OCI-LY3 (cell line): ENCODE results near the gene ARMC12.

Source experiments
- H2AFZ ChIP-seq: fragments of 200-600, 300-600 bp; shearing (Covaris generic); 2 replicates; pipeline ENCODE4 v1.6.0; 2014; ENCODE audit warnings: antibody characterized with exemption, low read depth, low read length
- H3K27ac ChIP-seq: fragments of 200-600, 300-600 bp; sonication (generic); 2 replicates; pipeline ENCODE4 v1.5.1; 2014; ENCODE audit warnings: mild to moderate bottlenecking, low read length, moderate library complexity, mixed read lengths
- H3K27me3 ChIP-seq: fragments of 200-600, 300-600 bp; sonication (generic); 2 replicates; pipeline ENCODE4 v1.6.1; 2014; ENCODE audit warnings: low read depth, low read length, mixed read lengths
- H3K36me3 ChIP-seq: fragments of 200-600, 300-600 bp; sonication (generic); replicated peaks from 2 replicates; pipeline ENCODE3; 2014; ENCODE audit warnings: low read depth, low read length, mixed read lengths
- H3K4me1 ChIP-seq: fragments of 300-600, 200-600 bp; sonication (generic); 2 replicates; pipeline ENCODE4 v1.6.1; 2014; ENCODE audit warnings: low read length, mixed read lengths
- H3K4me2 ChIP-seq: fragments of 200-600, 300-600 bp; sonication (generic); 2 replicates; pipeline ENCODE4 v1.6.1; 2014; ENCODE audit warnings: low read length, mixed read lengths
- H3K4me3 ChIP-seq: fragments of 300-600, 200-600 bp; sonication (generic); 2 replicates; pipeline ENCODE4 v1.5.1; 2014; ENCODE audit warnings: antibody characterized with exemption, mild to moderate bottlenecking, low read length, moderate library complexity
- H3K79me2 ChIP-seq: fragments of 300-600, 200-600 bp; shearing (Covaris generic); 2 replicates; pipeline ENCODE4 v1.6.1; 2014; ENCODE audit warnings: mild to moderate bottlenecking, low read length, mixed read lengths
- H3K9ac ChIP-seq: fragments of 300-600, 200-600 bp; shearing (Covaris generic); 2 replicates; pipeline ENCODE4 v1.6.0; 2014; ENCODE audit warnings: mild to moderate bottlenecking, low read length, moderate library complexity
- H3K9me3 ChIP-seq: fragments of 200-600, 300-600 bp; shearing (Covaris generic); 2 replicates; pipeline ENCODE4 v1.6.1; 2014; ENCODE audit warnings: low read length, mixed read lengths; ENCODE audit not compliant: insufficient read depth
- H4K20me1 ChIP-seq: fragments of 200-600, 300-600 bp; sonication (generic); 2 replicates; pipeline ENCODE4 v1.6.1; 2016; ENCODE audit warnings: low read length, mixed read lengths; ENCODE audit not compliant: insufficient read depth
- EZH2phosphoT487 ChIP-seq: fragments of 200-600 bp; shearing (Covaris generic); IDR thresholded peaks from 2 replicates; pipeline ENCODE4 v1.6.1; 2018; ENCODE audit warnings: antibody characterized with exemption, mixed run types, low read depth
- TF ChIP-seq, protein P1 (sequence below): fragments of 200-600, 300-600 bp; sonication (generic); IDR thresholded peaks from 2 replicates; pipeline ENCODE4 v1.5.1; 2014; ENCODE audit warnings: antibody characterized with exemption, low read length, low read depth

Gene ARMC12

DNA sequence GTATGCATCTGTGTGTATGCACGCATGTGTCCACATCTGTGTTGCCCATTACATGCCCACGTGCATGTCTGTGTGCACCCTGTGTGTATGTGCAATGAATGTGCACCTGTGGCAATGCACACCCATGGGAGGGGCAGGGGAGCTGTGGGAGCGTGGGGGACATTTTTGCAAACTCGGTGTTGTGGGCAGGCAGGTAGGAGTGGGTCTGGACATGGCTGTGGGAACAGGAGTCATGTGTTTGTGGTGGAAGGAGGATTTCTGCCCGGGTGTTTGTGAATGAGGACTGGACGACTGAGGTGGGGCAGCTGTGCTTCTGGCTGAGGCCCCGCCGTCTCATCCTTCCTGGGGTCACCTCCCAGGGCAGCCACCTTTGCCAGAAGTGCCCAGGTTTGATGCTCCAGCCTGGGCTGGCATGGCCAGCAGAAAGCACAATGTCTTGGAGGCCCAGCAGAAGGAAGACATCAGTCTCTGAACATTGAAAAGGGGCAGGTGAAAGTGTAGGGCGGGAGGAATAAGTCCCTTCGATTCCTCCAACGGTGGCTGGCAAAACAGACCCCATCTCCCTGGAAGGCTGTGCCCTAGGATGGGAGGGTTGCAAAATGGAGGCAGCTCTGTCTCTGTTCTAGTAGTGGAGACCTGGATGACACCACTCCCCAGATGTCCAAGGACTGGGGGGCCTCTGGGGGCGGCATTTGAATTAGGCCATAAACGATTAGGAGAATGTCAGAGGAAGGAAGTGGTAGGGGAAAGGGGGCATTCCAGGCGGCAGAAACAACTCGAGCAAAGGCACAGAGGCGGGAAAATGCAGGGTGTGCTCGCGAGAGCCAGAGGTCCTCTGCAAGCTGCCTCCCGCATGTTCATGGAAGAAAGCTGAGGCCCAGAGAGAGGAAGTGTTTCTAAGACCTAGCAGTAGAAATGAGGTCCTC, 19.1 kb upstream of the ARMC12 start:
- no peak for TF ChIP-seq EZH2phosphoT487
- TF ChIP-seq, protein P1, sequence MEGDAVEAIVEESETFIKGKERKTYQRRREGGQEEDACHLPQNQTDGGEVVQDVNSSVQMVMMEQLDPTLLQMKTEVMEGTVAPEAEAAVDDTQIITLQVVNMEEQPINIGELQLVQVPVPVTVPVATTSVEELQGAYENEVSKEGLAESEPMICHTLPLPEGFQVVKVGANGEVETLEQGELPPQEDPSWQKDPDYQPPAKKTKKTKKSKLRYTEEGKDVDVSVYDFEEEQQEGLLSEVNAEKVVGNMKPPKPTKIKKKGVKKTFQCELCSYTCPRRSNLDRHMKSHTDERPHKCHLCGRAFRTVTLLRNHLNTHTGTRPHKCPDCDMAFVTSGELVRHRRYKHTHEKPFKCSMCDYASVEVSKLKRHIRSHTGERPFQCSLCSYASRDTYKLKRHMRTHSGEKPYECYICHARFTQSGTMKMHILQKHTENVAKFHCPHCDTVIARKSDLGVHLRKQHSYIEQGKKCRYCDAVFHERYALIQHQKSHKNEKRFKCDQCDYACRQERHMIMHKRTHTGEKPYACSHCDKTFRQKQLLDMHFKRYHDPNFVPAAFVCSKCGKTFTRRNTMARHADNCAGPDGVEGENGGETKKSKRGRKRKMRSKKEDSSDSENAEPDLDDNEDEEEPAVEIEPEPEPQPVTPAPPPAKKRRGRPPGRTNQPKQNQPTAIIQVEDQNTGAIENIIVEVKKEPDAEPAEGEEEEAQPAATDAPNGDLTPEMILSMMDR: no peak
- Histone ChIP-seq H3K9ac (peak overlapping the region; percentile 85), H3K4me1 (peaks cover 64% of the 10 kb centered on the region)

DNA sequence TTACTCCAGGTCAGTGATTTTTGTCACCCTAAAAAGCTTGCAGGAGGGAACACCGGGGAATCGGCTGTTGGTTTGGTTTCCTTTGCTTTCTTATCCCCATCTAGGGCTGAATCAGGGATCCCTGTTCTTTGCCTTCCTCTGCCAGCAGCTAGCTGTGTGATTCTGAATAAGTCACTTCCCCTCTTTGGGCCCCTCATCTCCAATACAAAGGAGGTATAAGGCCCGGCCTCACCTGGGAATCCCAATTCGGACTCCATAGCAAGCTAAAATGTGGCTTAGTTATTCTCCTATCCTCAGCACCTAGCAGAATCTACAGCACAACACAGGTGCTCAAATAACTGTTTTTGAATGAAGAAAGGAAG, 18.5 kb upstream of the ARMC12 start:
- peak overlapping the region; percentile 74 for H3K4me3 ChIP-seq
- peaks cover 62% of the 10 kb centered on the region for H3K4me1 ChIP-seq
- H3K9ac ChIP-seq: peak overlapping the region; percentile 85
- H2AFZ ChIP-seq: peak overlapping the region; percentile 43
- H3K27me3 ChIP-seq: no peaks in the 10 kb centered on the region
- peak overlapping the region; percentile 99 for H3K27ac ChIP-seq
- H3K4me2 ChIP-seq: peak overlapping the region; percentile 96
- no peaks in the 10 kb centered on the region for H3K9me3 ChIP-seq
- TF ChIP-seq, protein P1: no peak
- no peak for TF ChIP-seq EZH2phosphoT487
- no peaks in the 10 kb centered on the region for H3K36me3 ChIP-seq
- no peaks in the 10 kb centered on the region for H4K20me1 ChIP-seq
- H3K79me2 ChIP-seq: no peaks in the 10 kb centered on the region

More for the DNA sequence above, 19.1 kb upstream of the ARMC12 start:
- Histone ChIP-seq H2AFZ (peak overlapping the region; percentile 43), H3K27me3 (no peaks in the 10 kb centered on the region), H3K4me3 (peak overlapping the region; percentile 74), H4K20me1 (no peaks in the 10 kb centered on the region), H3K4me2 (peak overlapping the region; percentile 96), H3K79me2 (no peaks in the 10 kb centered on the region), H3K36me3 (no peaks in the 10 kb centered on the region), H3K27ac (peak overlapping the region; percentile 99), H3K9me3 (no peaks in the 10 kb centered on the region)

DNA sequence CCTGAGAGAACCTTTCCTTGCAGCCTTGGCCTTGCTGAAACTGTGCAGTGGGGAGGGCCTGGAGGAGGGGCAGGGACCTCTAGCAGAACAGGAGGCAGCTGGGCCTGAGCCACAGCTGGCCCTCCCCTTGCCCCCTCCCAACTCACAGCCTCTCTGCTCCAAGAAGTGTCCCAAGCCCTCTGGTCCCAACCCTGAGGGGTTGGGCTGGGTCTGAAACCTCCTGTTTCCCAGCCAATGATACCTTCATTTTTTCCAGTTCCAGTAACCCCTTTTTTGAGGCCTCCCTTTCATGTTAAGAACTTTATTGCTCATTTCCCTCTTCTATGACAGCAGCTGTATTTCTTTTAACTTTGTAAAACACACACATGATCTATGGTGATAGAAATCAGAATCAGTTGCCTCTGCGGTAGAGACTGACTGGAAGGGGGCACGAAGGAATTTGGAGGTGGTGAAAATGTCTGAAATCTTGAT, 17.9 kb upstream of the ARMC12 start:
- H3K79me2 ChIP-seq: no peaks in the 10 kb centered on the region
- no peaks in the 10 kb centered on the region for H3K27me3 ChIP-seq
- no peak for TF ChIP-seq EZH2phosphoT487
- TF ChIP-seq, protein P1: no peak
- H4K20me1 ChIP-seq: no peaks in the 10 kb centered on the region
- peak overlapping the region; percentile 43; the same call in 1 of the 2 replicates for H2AFZ ChIP-seq
- no peaks in the 10 kb centered on the region for H3K36me3 ChIP-seq
- H3K4me2 ChIP-seq: peak overlapping the region; percentile 96
- peak overlapping the region; percentile 99 for H3K27ac ChIP-seq
- H3K9ac ChIP-seq: peak overlapping the region; percentile 85
- H3K9me3 ChIP-seq: no peaks in the 10 kb centered on the region
- H3K4me1 ChIP-seq: peaks cover 56% of the 10 kb centered on the region
- peak overlapping the region; percentile 74 for H3K4me3 ChIP-seq

DNA sequence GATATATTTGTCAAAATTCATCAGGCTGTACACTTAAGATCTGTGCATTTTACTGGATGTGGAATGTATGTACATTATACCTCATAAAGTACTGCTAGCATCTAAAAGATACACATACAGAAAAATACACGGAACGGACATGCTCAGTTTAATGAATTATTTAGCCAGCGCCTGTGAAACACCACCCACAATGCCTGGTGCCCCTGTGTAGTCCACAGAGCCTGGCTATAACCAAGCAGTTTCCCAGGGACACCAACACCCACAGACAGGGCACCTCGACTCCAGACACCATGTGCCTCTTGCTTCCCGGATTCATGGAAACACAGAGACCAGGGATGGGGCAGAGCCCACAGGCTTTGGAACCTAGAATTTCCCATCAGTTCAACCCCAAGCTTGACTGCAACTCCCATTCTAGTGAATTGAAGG, 17.4 kb upstream of the ARMC12 start:
- H3K4me2 ChIP-seq: peak overlapping the region; percentile 96
- H3K27me3 ChIP-seq: no peaks in the 10 kb centered on the region
- H3K4me1 ChIP-seq: peaks cover 56% of the 10 kb centered on the region
- no peaks in the 10 kb centered on the region for H3K9me3 ChIP-seq
- no peaks in the 10 kb centered on the region for H3K36me3 ChIP-seq
- peak overlapping the region; percentile 74 for H3K4me3 ChIP-seq
- no peak overlapping the region for H2AFZ ChIP-seq
- H3K27ac ChIP-seq: peak overlapping the region; percentile 99
- H3K79me2 ChIP-seq: no peaks in the 10 kb centered on the region
- H3K9ac ChIP-seq: peak overlapping the region; percentile 85
- no peaks in the 10 kb centered on the region for H4K20me1 ChIP-seq
- TF ChIP-seq, protein P1: no peak
- TF ChIP-seq EZH2phosphoT487: no peak
